ENCODE measurements around the gene PUS3. TPM values are rescaled to one million over a fixed set of nuclear protein-coding genes. Genes with fewer than 3 reads are reported as not detected.
A peak's percentile ranks its signal among the peaks of the same experiment; 100 is the strongest.

PUS3 gene
- total RNA-seq, 4 donors from 2014 or later: 2.5 to 7.9 (median 5.8) TPM

- peaks cover 0 to 3% (median 0%) of the 10 kb centered on the region in 4 donors for H3K4me1 ChIP-seq
- H3K9me3 ChIP-seq: no peaks in the 10 kb centered on the region
- peaks cover 0 to 29% (median 0%) of the 10 kb centered on the region in 3 donors for H3K36me3 ChIP-seq
- no peak overlapping the region for H3K27ac ChIP-seq
- no peak for DNase-seq
- no peaks in the 10 kb centered on the region for H3K27me3 ChIP-seq
- H3K4me3 ChIP-seq: no peak overlapping the region
- TF ChIP-seq POLR2A (IDR thresholded peaks at IDR 0.05): no peak
- TF ChIP-seq, protein P1, sequence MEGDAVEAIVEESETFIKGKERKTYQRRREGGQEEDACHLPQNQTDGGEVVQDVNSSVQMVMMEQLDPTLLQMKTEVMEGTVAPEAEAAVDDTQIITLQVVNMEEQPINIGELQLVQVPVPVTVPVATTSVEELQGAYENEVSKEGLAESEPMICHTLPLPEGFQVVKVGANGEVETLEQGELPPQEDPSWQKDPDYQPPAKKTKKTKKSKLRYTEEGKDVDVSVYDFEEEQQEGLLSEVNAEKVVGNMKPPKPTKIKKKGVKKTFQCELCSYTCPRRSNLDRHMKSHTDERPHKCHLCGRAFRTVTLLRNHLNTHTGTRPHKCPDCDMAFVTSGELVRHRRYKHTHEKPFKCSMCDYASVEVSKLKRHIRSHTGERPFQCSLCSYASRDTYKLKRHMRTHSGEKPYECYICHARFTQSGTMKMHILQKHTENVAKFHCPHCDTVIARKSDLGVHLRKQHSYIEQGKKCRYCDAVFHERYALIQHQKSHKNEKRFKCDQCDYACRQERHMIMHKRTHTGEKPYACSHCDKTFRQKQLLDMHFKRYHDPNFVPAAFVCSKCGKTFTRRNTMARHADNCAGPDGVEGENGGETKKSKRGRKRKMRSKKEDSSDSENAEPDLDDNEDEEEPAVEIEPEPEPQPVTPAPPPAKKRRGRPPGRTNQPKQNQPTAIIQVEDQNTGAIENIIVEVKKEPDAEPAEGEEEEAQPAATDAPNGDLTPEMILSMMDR (IDR thresholded peaks at IDR 0.05): no peak
These were observed 10.9 kb downstream of the PUS3 start for GRCh38 chr11:125892071-125892470.

GRCh38 chr11:125890447-125891100 is 12.4 kb downstream of the PUS3 start:
- H3K27me3 ChIP-seq: no peaks in the 10 kb centered on the region

GRCh38 chr11:125887373-125888324 is 15.4 kb downstream of the PUS3 start, which contains the start of gene HYLS1:
TSS of gene HYLS1 (plus strand) at chr11:125887668. CDS start at chr11:125899369, 11,701 bp downstream.
- Histone ChIP-seq H3K4me1 (peaks cover 0 to 3% (median 0%) of the 10 kb centered on the region in 4 donors), H3K27me3 (no peaks in the 10 kb centered on the region)
- TF ChIP-seq, protein P1 (IDR thresholded peaks at IDR 0.05): peak in 4 of 6 experiments; percentile 17 to 52 (median 36)
- TF ChIP-seq POLR2A (IDR thresholded peaks at IDR 0.05): peak; percentile 55 to 74

More at GRCh38 chr11:125890447-125891100, 12.4 kb downstream of the PUS3 start:
- Histone ChIP-seq H3K27ac (no peak overlapping the region), H3K9me3 (no peaks in the 10 kb centered on the region), H3K4me1 (peaks cover 0 to 3% (median 0%) of the 10 kb centered on the region in 4 donors), H3K36me3 (peaks cover 0 to 27% (median 0%) of the 10 kb centered on the region in 3 donors), H3K4me3 (no peak overlapping the region)
- TF ChIP-seq, protein P1 (IDR thresholded peaks at IDR 0.05): no peak
- TF ChIP-seq POLR2A (IDR thresholded peaks at IDR 0.05): no peak
- no peak for DNase-seq

GRCh38 chr11:125886997-125887372 is 16.0 kb downstream of the PUS3 start:
- peaks cover 0 to under 1% (median 0%) of the 10 kb centered on the region in 3 donors for H3K36me3 ChIP-seq
- H3K4me1 ChIP-seq: peaks cover 0 to 3% (median 0%) of the 10 kb centered on the region in 4 donors
- H3K4me3 ChIP-seq: peak overlapping the region; percentile 65 to 94 (median 82)
- H3K27me3 ChIP-seq: no peaks in the 10 kb centered on the region
- H3K9me3 ChIP-seq: no peaks in the 10 kb centered on the region
- DNase-seq: peak in 2 of 3 donors; percentile 47 to 65
- H3K27ac ChIP-seq: peak overlapping the region; percentile 87 to 97 (median 92)
- TF ChIP-seq POLR2A (IDR thresholded peaks at IDR 0.05): no peak
- TF ChIP-seq, protein P1 (IDR thresholded peaks at IDR 0.05): no peak

More at GRCh38 chr11:125887373-125888324, 15.4 kb downstream of the PUS3 start, which contains the start of gene HYLS1:
- H3K9me3 ChIP-seq: no peaks in the 10 kb centered on the region
- peaks cover 0 to 4% (median 0%) of the 10 kb centered on the region in 3 donors for H3K36me3 ChIP-seq
- peak within 1 kb of the TSS; percentile 87 to 97 (median 92) for H3K27ac ChIP-seq
- H3K4me3 ChIP-seq: peak within 1 kb of the TSS; percentile 65 to 94 (median 82)
- peak; percentile 90 to 97 (median 93) for DNase-seq

GRCh38 chr11:125883375-125883774 is 19.6 kb downstream of the PUS3 start:
- no peaks in the 10 kb centered on the region for H3K27me3 ChIP-seq
- TF ChIP-seq POLR2A (IDR thresholded peaks at IDR 0.05): no peak
- TF ChIP-seq, protein P1 (IDR thresholded peaks at IDR 0.05): no peak
- H3K36me3 ChIP-seq: no peaks in the 10 kb centered on the region
- no peak overlapping the region for H3K4me3 ChIP-seq
- no peak overlapping the region for H3K27ac ChIP-seq
- no peaks in the 10 kb centered on the region for H3K9me3 ChIP-seq
- no peak for DNase-seq
- H3K4me1 ChIP-seq: peaks cover 0 to 3% (median 0%) of the 10 kb centered on the region in 4 donors

All from Peyer's patch (tissue), 4 donors.